Prostate gland (tissue), 2 donors: ENCODE measurements around the gene SPCS2.

Experiments
- POLR2A ChIP-seq: fragments of 450-650 bp; IDR thresholded peaks from one replicate; pipeline ENCODE4 v1.6.1; 2016; ENCODE audit warnings: antibody characterized with exemption, mild to moderate bottlenecking
- POLR2AphosphoS5 ChIP-seq: sonication (generic); formaldehyde crosslinking; IDR thresholded peaks from one replicate; pipeline ENCODE4 v1.6.1; 2017; ENCODE audit warnings: antibody characterized with exemption
- TF ChIP-seq, protein P1 (sequence below), 4 experiments: fragments of 200-600 bp in 2 of 4; fragments of 450-650 bp in 2 of 4; sonication (generic) in 2 of 4; IDR thresholded peaks; 1 replicate in 3 of 4; 2 replicates in 1 of 4; pipeline ENCODE4 v1.5.1; 2016 to 2019; ENCODE audit warnings: antibody characterized with exemption in 4 of 4, mild to moderate bottlenecking in 2 of 4, moderate library complexity in 2 of 4

GRCh38 chr11:74927496-74927895 is 21.6 kb upstream of the SPCS2 start:
- TF ChIP-seq, protein P1, sequence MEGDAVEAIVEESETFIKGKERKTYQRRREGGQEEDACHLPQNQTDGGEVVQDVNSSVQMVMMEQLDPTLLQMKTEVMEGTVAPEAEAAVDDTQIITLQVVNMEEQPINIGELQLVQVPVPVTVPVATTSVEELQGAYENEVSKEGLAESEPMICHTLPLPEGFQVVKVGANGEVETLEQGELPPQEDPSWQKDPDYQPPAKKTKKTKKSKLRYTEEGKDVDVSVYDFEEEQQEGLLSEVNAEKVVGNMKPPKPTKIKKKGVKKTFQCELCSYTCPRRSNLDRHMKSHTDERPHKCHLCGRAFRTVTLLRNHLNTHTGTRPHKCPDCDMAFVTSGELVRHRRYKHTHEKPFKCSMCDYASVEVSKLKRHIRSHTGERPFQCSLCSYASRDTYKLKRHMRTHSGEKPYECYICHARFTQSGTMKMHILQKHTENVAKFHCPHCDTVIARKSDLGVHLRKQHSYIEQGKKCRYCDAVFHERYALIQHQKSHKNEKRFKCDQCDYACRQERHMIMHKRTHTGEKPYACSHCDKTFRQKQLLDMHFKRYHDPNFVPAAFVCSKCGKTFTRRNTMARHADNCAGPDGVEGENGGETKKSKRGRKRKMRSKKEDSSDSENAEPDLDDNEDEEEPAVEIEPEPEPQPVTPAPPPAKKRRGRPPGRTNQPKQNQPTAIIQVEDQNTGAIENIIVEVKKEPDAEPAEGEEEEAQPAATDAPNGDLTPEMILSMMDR (IDR thresholded peaks at IDR 0.05): no peak
- no peak for TF ChIP-seq POLR2A
- no peak for TF ChIP-seq POLR2AphosphoS5
